ENCODE data around the gene SLC25A1.

The SLC25A1 gene

GRCh38 chr22:19178657-19179496, at the start of gene SLC25A1:
TSS of gene SLC25A1 (minus strand) at chr22:19178736. CDS start at chr22:19178673, 63 bp downstream.
- peak; percentile 88 to 93 for DNase-seq
- TF ChIP-seq GATA1 (IDR thresholded peaks at IDR 0.05; ENCODE audit: low read depth, low read length) (no peak), POLR2A (IDR thresholded peaks at IDR 0.05; ENCODE audit: low read length) (peak; percentile 43)

GRCh38 chr22:19228179-19228578, 49.6 kb upstream of the SLC25A1 start:
- TF ChIP-seq GATA1 (IDR thresholded peaks at IDR 0.05; ENCODE audit: low read depth, low read length) = no peak
- TF ChIP-seq POLR2A (IDR thresholded peaks at IDR 0.05; ENCODE audit: low read length) = no peak
- no peak for DNase-seq

GRCh38 chr22:19226428-19226827, 47.9 kb upstream of the SLC25A1 start:
- TF ChIP-seq POLR2A (IDR thresholded peaks at IDR 0.05; ENCODE audit: low read length) = no peak
- TF ChIP-seq GATA1 (IDR thresholded peaks at IDR 0.05; ENCODE audit: low read depth, low read length) = no peak
- DNase-seq = no peak

DNA sequence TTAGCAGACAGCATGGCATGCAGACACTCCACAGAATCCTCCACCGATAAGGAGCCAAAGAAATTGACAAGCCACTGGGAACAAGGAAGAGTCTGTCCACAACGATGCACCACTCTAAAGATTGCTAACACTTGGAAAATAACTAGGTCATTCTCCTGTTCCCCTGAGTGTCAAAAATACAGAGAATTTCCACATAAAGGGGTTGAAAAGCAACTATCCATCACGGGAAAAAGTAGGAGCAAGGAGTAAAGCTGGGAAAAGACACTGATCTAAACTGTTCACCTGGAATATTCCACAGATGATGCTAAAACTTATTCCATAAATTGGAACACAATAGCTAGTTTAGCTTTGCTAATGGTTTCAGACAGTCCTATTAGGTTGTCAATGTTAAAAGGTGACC, 47.0 kb upstream of the SLC25A1 start:
- no peak for DNase-seq
- TF ChIP-seq GATA1 (IDR thresholded peaks at IDR 0.05; ENCODE audit: low read depth, low read length) = no peak
- no peak for TF ChIP-seq POLR2A (IDR thresholded peaks at IDR 0.05; ENCODE audit: low read length)

- DNase-seq = no peak
- TF ChIP-seq POLR2A (IDR thresholded peaks at IDR 0.05; ENCODE audit: low read length) (no peak), GATA1 (IDR thresholded peaks at IDR 0.05; ENCODE audit: low read depth, low read length) (no peak)
Observed at GRCh38 chr22:19224985-19225384, 46.4 kb upstream of the SLC25A1 start.

DNA sequence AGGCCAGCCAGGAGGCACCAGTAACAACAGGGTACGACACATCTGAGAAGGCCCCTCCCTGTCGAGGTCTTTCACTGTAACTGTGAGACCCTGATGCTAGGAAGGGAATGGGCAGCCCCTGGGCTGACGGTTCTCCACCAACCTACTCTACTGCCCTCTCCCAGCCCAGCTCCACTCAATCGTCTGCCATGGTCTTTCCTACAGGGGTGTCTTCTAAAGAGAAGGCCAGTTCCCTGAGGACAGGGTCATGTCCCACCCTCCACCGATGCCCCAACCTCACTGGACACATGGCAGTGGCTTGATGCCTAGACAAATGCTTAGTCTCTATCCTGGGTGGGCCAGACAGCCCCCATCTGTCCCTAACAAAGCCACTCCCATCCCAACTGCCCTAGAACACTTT, 46.0 kb upstream of the SLC25A1 start:
- no peak for TF ChIP-seq POLR2A (IDR thresholded peaks at IDR 0.05; ENCODE audit: low read length)
- no peak for TF ChIP-seq GATA1 (IDR thresholded peaks at IDR 0.05; ENCODE audit: low read depth, low read length)
- no peak for DNase-seq

- TF ChIP-seq GATA1 (IDR thresholded peaks at IDR 0.05; ENCODE audit: low read depth, low read length) (no peak), POLR2A (IDR thresholded peaks at IDR 0.05; ENCODE audit: low read length) (no peak)
- no peak for DNase-seq
Observed at GRCh38 chr22:19223617-19224016, 45.1 kb upstream of the SLC25A1 start.

GRCh38 chr22:19223110-19223509, 44.6 kb upstream of the SLC25A1 start:
- no peak for TF ChIP-seq POLR2A (IDR thresholded peaks at IDR 0.05; ENCODE audit: low read length)
- TF ChIP-seq GATA1 (IDR thresholded peaks at IDR 0.05; ENCODE audit: low read depth, low read length) = no peak
- no peak for DNase-seq

DNA sequence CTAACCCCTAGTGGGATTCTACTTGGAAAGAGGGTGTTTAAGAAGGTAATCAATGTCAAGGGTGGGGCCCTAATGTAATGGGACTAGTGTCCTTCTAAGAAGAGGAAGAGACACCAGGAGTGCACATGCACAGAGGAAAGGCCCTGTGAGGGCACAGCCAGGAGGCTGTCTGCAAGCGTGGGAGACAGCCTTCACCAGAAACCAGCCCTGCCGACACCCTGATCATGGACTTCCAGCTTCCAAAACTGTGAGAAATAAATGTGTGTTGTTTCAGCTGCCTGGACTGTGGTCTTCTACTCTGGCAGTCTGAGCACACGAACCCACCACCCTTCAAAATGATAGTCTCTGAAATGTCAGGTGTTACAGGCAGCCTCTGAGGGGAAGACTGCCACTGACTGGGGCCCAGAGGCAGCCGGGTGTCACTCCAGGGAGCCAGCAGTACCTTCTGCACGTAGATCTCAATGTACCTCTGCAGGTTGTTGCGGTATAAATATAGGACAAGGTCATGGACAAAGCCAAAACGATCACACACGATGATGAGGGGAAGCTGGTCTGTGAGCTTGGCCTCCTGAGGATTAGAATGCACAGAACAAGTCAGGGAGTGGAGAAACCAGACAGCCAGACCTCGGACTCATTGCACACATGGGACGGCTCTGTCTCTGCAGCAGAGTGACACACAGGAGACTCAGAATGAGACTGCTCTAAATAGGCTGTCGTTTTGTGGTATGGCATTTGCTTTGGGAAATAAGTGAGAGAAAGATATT, 43.9 kb upstream of the SLC25A1 start:
- TF ChIP-seq GATA1 (IDR thresholded peaks at IDR 0.05; ENCODE audit: low read depth, low read length) (no peak), POLR2A (IDR thresholded peaks at IDR 0.05; ENCODE audit: low read length) (no peak)
- DNase-seq = no peak

DNA sequence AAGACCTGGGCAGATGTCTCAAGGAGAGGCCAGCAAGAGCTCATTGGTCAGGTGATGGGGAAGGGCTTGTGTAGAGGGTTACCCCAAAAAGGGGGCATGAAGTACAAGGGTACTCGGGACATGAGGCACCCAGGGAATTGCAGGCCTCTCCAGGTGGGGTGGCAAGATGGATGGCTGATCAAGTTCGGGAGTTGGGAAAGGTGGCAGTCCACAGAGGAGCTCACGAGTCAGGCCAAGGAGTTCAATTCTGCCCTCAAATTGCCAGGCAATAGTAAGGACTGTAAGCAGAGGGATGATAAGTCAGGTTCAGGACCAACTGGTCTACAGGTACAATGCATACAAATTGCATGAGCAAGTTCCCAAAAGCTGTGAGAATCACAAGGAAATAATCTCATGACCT, 42.3 kb upstream of the SLC25A1 start:
- TF ChIP-seq GATA1 (IDR thresholded peaks at IDR 0.05; ENCODE audit: low read depth, low read length) = no peak
- no peak for DNase-seq

DNA sequence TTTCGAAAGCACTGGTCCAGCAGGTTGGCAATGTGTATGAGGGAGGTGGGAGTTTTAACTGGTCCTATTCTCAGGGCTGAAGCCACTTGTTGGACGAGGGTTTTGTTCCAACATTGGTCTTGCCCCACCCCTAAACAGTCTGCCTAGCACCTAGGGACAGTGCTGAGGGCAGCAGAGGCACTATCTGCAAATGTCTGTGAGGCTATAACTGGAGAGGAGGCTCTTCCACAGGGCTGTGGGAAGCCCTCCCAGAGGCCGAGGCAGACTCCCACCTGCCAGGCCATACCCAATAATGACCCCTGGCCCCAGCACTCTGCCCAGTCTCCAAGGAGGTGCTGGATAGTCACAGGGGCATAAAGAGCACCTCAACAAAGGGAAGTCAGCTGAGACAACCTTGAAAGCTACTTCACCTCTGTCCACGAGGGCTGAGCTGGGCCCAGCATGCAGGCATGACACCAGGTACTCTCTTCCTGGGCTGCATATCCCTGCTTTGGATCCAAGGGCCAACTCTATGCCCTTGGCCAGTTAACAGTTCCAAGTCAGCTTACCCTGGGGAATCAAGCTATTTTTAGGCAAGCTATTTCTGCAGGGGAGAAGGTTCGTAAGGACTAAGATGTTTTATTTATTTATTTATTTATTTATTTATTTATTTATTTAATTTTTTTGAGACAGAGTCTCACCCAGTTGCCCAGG, 40.2 kb upstream of the SLC25A1 start:
- no peak for TF ChIP-seq POLR2A (IDR thresholded peaks at IDR 0.05; ENCODE audit: low read length)
- no peak for TF ChIP-seq GATA1 (IDR thresholded peaks at IDR 0.05; ENCODE audit: low read depth, low read length)
- peak in 1 of 2 experiments; percentile 45 for DNase-seq

DNA sequence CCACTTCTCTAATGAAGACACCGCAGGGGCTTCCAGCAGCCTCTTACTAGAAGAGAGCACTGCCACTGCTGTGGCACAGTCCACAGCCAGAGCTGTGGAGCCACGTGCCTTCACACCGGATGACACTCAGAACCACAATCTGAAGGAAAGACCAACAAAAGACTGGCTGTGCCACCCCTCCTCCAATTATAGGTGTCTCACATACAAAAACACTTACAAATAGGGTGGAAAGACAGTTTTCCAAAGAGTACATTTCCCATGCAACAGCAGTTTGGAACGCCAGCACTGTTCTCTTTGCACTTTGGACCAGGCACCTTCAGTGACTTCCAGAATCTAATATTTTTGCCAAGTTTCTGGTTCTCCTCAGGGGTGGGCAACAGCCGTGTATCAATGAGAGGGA, 38.0 kb upstream of the SLC25A1 start:
- no peak for DNase-seq
- TF ChIP-seq POLR2A (IDR thresholded peaks at IDR 0.05; ENCODE audit: low read length) (no peak), GATA1 (IDR thresholded peaks at IDR 0.05; ENCODE audit: low read depth, low read length) (no peak)

DNA sequence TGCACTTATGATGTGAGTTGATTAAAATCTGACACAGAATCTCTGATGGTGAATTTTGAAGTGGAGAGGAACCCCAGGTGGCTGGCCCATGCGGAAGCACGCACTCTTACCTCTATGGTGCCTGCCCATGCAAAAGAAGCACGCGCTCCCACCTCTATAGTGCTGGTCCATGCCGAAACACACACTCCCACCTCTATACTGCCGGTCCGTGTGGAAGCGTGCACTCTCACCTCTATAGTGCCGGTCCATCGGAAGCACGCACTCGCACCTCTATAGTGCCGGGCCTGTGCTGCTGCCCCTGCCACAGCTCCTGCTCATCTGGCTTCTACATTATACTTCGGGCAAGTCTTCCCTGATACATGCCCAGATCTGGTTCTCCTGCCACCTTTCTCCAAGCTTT, 36.8 kb upstream of the SLC25A1 start:
- TF ChIP-seq POLR2A (IDR thresholded peaks at IDR 0.05; ENCODE audit: low read length) = no peak
- no peak for TF ChIP-seq GATA1 (IDR thresholded peaks at IDR 0.05; ENCODE audit: low read depth, low read length)

GRCh38 chr22:19214078-19214473, 35.5 kb upstream of the SLC25A1 start:
- DNase-seq = no peak
- TF ChIP-seq POLR2A (IDR thresholded peaks at IDR 0.05; ENCODE audit: low read length) (no peak), GATA1 (IDR thresholded peaks at IDR 0.05; ENCODE audit: low read depth, low read length) (no peak)

More for the DNA sequence above, 36.8 kb upstream of the SLC25A1 start:
- DNase-seq = no peak

All from erythroblast (primary cell).